ENCODE results near the gene TM7SF3.
A peak's percentile ranks its signal among the peaks of the same experiment; 100 is the strongest.
"Not testable (repeated sequence)": the region's sequence is repeated elsewhere in the genome, so short reads cannot be mapped to it uniquely, and the experiment has no call there.

The TM7SF3 gene

GRCh38 chr12:26976687-26977086 is 37.5 kb downstream of the TM7SF3 start:
- DNase-seq, result no peak

GRCh38 chr12:26971963-26972362 is 42.2 kb downstream of the TM7SF3 start:
- no peak for DNase-seq

- no peak for DNase-seq
Measured at GRCh38 chr12:26970136-26970535, 44.0 kb downstream of the TM7SF3 start.

- DNase-seq, result no peak
Measured at GRCh38 chr12:26966842-26967241, 47.3 kb downstream of the TM7SF3 start.

- no peak for DNase-seq
Measured at GRCh38 chr12:26963413-26963812, 50.8 kb downstream of the TM7SF3 start.

GRCh38 chr12:26961803-26962202 is 52.4 kb downstream of the TM7SF3 start:
- DNase-seq, result no peak

- DNase-seq, result not testable (repeated sequence)
Measured at GRCh38 chr12:26961391-26961790, 52.8 kb downstream of the TM7SF3 start.

GRCh38 chr12:26954027-26954426 is 60.2 kb downstream of the TM7SF3 start:
- no peak for DNase-seq

GRCh38 chr12:26953447-26953846 is 60.7 kb downstream of the TM7SF3 start:
- DNase-seq, result no peak

- no peak for DNase-seq
Measured at GRCh38 chr12:26948309-26948708, 65.9 kb downstream of the TM7SF3 start.

- DNase-seq, result no peak
Measured at GRCh38 chr12:26941215-26941594, 73.0 kb downstream of the TM7SF3 start.

GRCh38 chr12:26940516-26941214 is 73.5 kb downstream of the TM7SF3 start:
- no peak for DNase-seq

GRCh38 chr12:26939953-26940352 is 74.2 kb downstream of the TM7SF3 start:
- no peak for DNase-seq

GRCh38 chr12:26939192-26939832 is 74.9 kb downstream of the TM7SF3 start:
- peak; percentile 18 for DNase-seq

GRCh38 chr12:26938701-26939062 is 75.5 kb downstream of the TM7SF3 start:
- peak; percentile 44 for DNase-seq

GRCh38 chr12:26937863-26938700 is 76.1 kb downstream of the TM7SF3 start, which contains the start of the genes FGFR1OP2 and INTS13:
FGFR1OP2 (plus strand) TSS chr12:26938470; CDS start chr12:26954159, 15,689 bp downstream.
INTS13 (minus strand) TSS chr12:26937981; CDS start chr12:26936803, 1,178 bp downstream.
- DNase-seq, result peak; percentile 98

- DNase-seq, result no peak
Measured at GRCh38 chr12:26937443-26937862, 76.7 kb downstream of the TM7SF3 start.

GRCh38 chr12:26936559-26937442 is 77.4 kb downstream of the TM7SF3 start:
- no peak for DNase-seq

GRCh38 chr12:26935636-26936378 is 78.4 kb downstream of the TM7SF3 start:
- no peak for DNase-seq

GRCh38 chr12:26929590-26929989 is 84.6 kb downstream of the TM7SF3 start:
- DNase-seq, result no peak

GRCh38 chr12:26928661-26929060 is 85.5 kb downstream of the TM7SF3 start:
- DNase-seq, result no peak

All from NCI-H1105 treated with DMSO at 0.1 percent for 48 hours (cell line).